ENCODE results near the gene TNIP2. TPM values are rescaled to one million over a fixed set of nuclear protein-coding genes. Genes with fewer than 3 reads are reported as not detected.
A peak's percentile ranks its signal among the peaks of the same experiment; 100 is the strongest.

The TNIP2 gene, protein sequence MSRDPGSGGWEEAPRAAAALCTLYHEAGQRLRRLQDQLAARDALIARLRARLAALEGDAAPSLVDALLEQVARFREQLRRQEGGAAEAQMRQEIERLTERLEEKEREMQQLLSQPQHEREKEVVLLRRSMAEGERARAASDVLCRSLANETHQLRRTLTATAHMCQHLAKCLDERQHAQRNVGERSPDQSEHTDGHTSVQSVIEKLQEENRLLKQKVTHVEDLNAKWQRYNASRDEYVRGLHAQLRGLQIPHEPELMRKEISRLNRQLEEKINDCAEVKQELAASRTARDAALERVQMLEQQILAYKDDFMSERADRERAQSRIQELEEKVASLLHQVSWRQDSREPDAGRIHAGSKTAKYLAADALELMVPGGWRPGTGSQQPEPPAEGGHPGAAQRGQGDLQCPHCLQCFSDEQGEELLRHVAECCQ
- total RNA-seq (2016; rRNA removed; fragmentation: Illumina TruSeq; extraction: Trizol) (28.5 and 38.0 TPM in 2 replicates), polyA plus RNA-seq (2011; rRNA removed) (25.6 and 30.1 TPM in 2 replicates), polyA minus RNA-seq (2011; rRNA and poly(A)+ RNA removed; ENCODE audit: low replicate concordance) (10.0 and 18.7 TPM in 2 replicates), Bru-seq, nascent RNA (percentile 62 among the genes with signal in this experiment), BruChase-seq, experiment 1, labeled RNA remaining after a 6-hour chase (percentile 77 among the genes with signal in this experiment), BruChase-seq, experiment 2, labeled RNA remaining after a 2-hour chase (percentile 68 among the genes with signal in this experiment)
- total RNA-seq (2016; cell fraction: cytosol; rRNA removed; fragmentation: Illumina TruSeq; extraction: Trizol; ENCODE audit: low read depth), result 51.3 and 56.9 TPM in 2 replicates
- 23.8 and 37.4 TPM in 2 replicates for total RNA-seq (2016; cell fraction: insoluble cytoplasmic fraction; rRNA removed; fragmentation: Illumina TruSeq; extraction: Trizol)
- total RNA-seq (2016; cell fraction: membrane; rRNA removed; fragmentation: Illumina TruSeq; extraction: Trizol), result 75.6 and 77.4 TPM in 2 replicates
- total RNA-seq (2016; cell fraction: nucleus; rRNA removed; fragmentation: Illumina TruSeq; extraction: Trizol), result 22.8 and 24.6 TPM in 2 replicates
- 24.2 and 29.8 TPM in 2 replicates for polyA plus RNA-seq (2011; cell fraction: cytosol; rRNA removed)
- 85.8 and 92.8 TPM in 2 replicates for polyA plus RNA-seq (2011; cell fraction: nucleus; rRNA removed)
- polyA plus RNA-seq (2012), result 14.3 and 23.5 TPM in 2 replicates
- 52.0 and 56.1 TPM in 2 replicates for polyA plus RNA-seq (2016; cell fraction: cytosol; fragmentation: Illumina TruSeq; extraction: Trizol; ENCODE audit: low read depth)
- polyA plus RNA-seq (2016; cell fraction: insoluble cytoplasmic fraction; fragmentation: Illumina TruSeq; extraction: Trizol; ENCODE audit: low read depth), result 25.2 and 28.5 TPM in 2 replicates
- 60.4 and 61.0 TPM in 2 replicates for polyA plus RNA-seq (2016; cell fraction: membrane; fragmentation: Illumina TruSeq; extraction: Trizol; ENCODE audit: low read depth)
- 46.5 and 50.4 TPM in 2 replicates for polyA plus RNA-seq (2016; cell fraction: nucleus; fragmentation: Illumina TruSeq; extraction: Trizol; ENCODE audit: insufficient read depth, low read depth)
- polyA minus RNA-seq (2011; cell fraction: cytosol; rRNA and poly(A)+ RNA removed), result 8.1 and 8.4 TPM in 2 replicates
- polyA minus RNA-seq (2011; cell fraction: nucleus; rRNA and poly(A)+ RNA removed), result 18.6 and 22.9 TPM in 2 replicates
- long read RNA-seq, experiment 1, transcript TNIP2-201 (6 exons, 1,974 nt), result major isoform, 30 of 35 reads
- long read RNA-seq, experiment 1, partial matches to known transcripts, result 0 of 35 reads
- long read RNA-seq, experiment 1, other reads (novel, unspliced or antisense), result 5 of 35 reads
- long read RNA-seq, experiment 2, transcript TNIP2-201 (6 exons, 1,974 nt), result major isoform, 71 of 95 reads
- long read RNA-seq, experiment 2, partial matches to known transcripts, result 8 of 95 reads
- long read RNA-seq, experiment 2, other reads (novel, unspliced or antisense), result 13 of 95 reads

DNA sequence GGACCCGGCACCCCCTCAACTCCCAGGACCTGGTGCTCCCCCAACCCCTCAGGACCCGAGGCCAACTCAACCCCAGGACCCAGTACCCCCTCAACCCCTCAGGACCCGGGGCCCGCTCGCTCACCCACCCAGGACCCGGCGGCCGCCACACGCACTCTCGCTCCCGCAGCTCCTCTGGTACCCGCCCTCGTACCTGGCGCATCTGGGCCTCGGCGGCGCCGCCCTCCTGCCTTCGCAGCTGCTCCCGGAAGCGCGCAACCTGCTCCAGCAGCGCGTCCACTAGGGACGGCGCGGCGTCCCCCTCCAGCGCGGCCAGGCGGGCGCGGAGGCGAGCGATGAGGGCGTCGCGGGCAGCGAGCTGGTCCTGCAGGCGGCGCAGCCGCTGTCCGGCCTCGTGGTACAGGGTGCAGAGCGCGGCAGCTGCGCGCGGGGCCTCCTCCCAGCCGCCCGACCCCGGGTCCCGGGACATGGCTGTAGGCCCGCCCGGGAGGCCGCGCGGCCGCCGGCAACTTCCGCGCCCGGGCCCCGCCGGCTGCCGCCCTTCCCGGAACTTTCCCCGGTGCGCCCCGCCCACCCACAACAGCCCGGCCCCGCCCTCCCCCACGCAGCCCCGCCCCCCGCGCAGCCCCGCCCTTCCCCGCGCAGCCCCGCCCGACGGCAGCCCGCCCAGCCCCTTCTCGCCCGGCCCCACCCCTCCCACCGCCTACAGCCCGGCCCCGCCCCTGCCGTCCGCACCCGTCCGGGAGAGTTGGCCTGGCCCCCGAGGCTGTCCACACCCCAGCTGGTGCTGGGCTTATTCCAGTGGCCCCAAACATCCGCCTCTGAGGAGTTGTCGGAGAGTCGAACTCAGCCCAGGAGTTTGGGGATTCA is at the start of gene TNIP2:
TNIP2 (minus strand) TSS at position 516 of the 870 bp plus-strand sequence; CDS start at position 469, 47 bp downstream.
- DNase-seq (ENCODE audit: low spot score), result peak; percentile 64
- Histone ChIP-seq H3K4me2 (ENCODE audit: low read depth, low read length) (peak within 1 kb of the TSS; percentile 95), H3K27me3 (ENCODE audit: control insufficient read depth in 1 of 2, insufficient read depth in 2 of 2, low read length in 2 of 2) (no peaks in the 10 kb centered on the region), H3K4me1 (ENCODE audit: insufficient read depth, low read length) (peaks cover 61% of the 10 kb centered on the region), H3K9me3 (ENCODE audit: low read length) (no peaks in the 10 kb centered on the region), H3K27ac (ENCODE audit: extremely low read length, insufficient read depth, low read length) (peak within 1 kb of the TSS; percentile 76), H4K20me1 (ENCODE audit: insufficient read depth, low read length) (no peaks in the 10 kb centered on the region), H3K4me3 (replicated peaks in 1 of 3; ENCODE audit: insufficient read depth in 1 of 3, low read depth in 2 of 3, low read length in 3 of 3) (peak within 1 kb of the TSS; percentile 64 to 88 (median 82)), H2AFZ (ENCODE audit: low read length) (no peak within 1 kb of the TSS), H3K79me2 (ENCODE audit: insufficient read depth, low read length) (peaks cover 22% of the 10 kb centered on the region), H3K9ac (ENCODE audit: insufficient read depth, low read depth, low read length) (peak within 1 kb of the TSS; percentile 75), H3K36me3 (replicated peaks in 1 of 2; ENCODE audit: control insufficient read depth in 1 of 2, insufficient read depth in 2 of 2, low read length in 2 of 2) (peaks cover 0 to 4% of the 10 kb centered on the region in 2 experiments; a peak in 1 of 5 replicates)
- intact Hi-C loops (cut with micrococcal nuclease; ENCODE audit: unreplicated experiment), result loop anchor here (1.0 to 10.0 kb wide), 2 partner anchors 35 to 109 kb away; no protein-coding TSS in a partner anchor
- POLR2A ChIA-PET, result interaction anchor here (0.8 to 1.8 kb wide), 6 partner anchors 11 to 45 kb away, joined by 3 to 20 read pairs (median 5); partner anchors contain the start of gene SH3BP2
- BruUV-seq (replicated peaks), result no TSS peak
- FAIRE-seq, result no peak
- 0% methylated on average over 6 of the region's 96 CpGs for WGBS (ENCODE audit: low lambda C conversion rate)
- CTCF ChIA-PET (ENCODE audit: low intra/inter-chr PET ratio, low total read pairs), result interaction anchor here (0.7 kb wide), 1 partner anchor 200 kb away, joined by 3 read pairs; no protein-coding TSS in a partner anchor
- in situ Hi-C loops (cut with HindIII; ENCODE audit: extremely low pct_ligation_motif_present, low pct_unique_long_range_greater_than_20kb), result loop anchor here (5.0 kb wide), 1 partner anchor 36 kb away; the partner anchor contains the start of gene SH3BP2
- peak; percentile 87 for ATAC-seq
- TF ChIP-seq XRCC5 (optimal IDR thresholded peaks at IDR 0.05; ENCODE audit: low read length), result peak; percentile 23
- peak; percentile 78; the same call in 1 of the 2 replicates for TF ChIP-seq ZNF563 (CRISPR knock-in tag; IDR thresholded peaks at IDR 0.05)
- TF ChIP-seq ZNF558 (CRISPR knock-in tag; IDR thresholded peaks at IDR 0.05; ENCODE audit: borderline replicate concordance), result peak; percentile 65; the same call in 1 of the 2 replicates
- no peak; the same call in 1 of the 2 replicates for TF ChIP-seq ZNF607 (CRISPR knock-in tag; IDR thresholded peaks at IDR 0.05; ENCODE audit: borderline replicate concordance)
- no peak for TF ChIP-seq ZFP41 (CRISPR knock-in tag; IDR thresholded peaks at IDR 0.05; ENCODE audit: borderline replicate concordance)
- TF ChIP-seq JUNB (CRISPR knock-in tag; IDR thresholded peaks at IDR 0.05; ENCODE audit: borderline replicate concordance), result no peak
- TF ChIP-seq DPF2 (CRISPR knock-in tag; IDR thresholded peaks at IDR 0.05; ENCODE audit: borderline replicate concordance, low read depth), result no peak
- no peak for TF ChIP-seq NFKB2 (CRISPR knock-in tag; IDR thresholded peaks at IDR 0.05; ENCODE audit: borderline replicate concordance)
- TF ChIP-seq ZNF724P (CRISPR knock-in tag; IDR thresholded peaks at IDR 0.05; ENCODE audit: borderline replicate concordance), result no peak; the same call in 1 of the 2 replicates
- no peak for TF ChIP-seq RORA (CRISPR knock-in tag; IDR thresholded peaks at IDR 0.05)
- peak; percentile 65; the same call in 1 of the 2 replicates for TF ChIP-seq ZNF331 (CRISPR knock-in tag; IDR thresholded peaks at IDR 0.05)
- TF ChIP-seq, protein P1, sequence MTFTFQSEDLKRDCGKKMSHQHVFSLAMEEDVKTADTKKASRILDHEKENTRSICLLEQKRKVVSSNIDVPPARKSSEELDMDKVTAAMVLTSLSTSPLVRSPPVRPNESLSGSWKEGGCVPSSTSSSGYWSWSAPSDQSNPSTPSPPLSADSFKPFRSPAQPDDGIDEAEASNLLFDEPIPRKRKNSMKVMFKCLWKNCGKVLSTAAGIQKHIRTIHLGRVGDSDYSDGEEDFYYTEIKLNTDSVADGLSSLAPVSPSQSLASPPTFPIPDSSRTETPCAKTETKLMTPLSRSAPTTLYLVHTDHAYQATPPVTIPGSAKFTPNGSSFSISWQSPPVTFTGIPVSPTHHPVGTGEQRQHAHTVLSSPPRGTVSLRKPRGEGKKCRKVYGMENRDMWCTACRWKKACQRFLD (CRISPR knock-in tag; IDR thresholded peaks at IDR 0.05; ENCODE audit: borderline replicate concordance), result no peak
- no peak for TF ChIP-seq PRPF4 (IDR thresholded peaks at IDR 0.05; ENCODE audit: low read depth, low read length, poor library complexity, severe bottlenecking)
- 0 out of 2 replicates have a peak, but pooled peaks have one; percentile 43 for TF ChIP-seq ZNF430 (CRISPR knock-in tag; IDR thresholded peaks at IDR 0.05)
